Left forelimb (tissue), 1 donor: ENCODE results near the gene PRKG2.

Experiments used
- DNase-seq: peaks from one replicate; pipeline ENCODE4 v3.0.0-alpha.2; 2018; ENCODE audit warnings: low spot score

Gene PRKG2

DNA sequence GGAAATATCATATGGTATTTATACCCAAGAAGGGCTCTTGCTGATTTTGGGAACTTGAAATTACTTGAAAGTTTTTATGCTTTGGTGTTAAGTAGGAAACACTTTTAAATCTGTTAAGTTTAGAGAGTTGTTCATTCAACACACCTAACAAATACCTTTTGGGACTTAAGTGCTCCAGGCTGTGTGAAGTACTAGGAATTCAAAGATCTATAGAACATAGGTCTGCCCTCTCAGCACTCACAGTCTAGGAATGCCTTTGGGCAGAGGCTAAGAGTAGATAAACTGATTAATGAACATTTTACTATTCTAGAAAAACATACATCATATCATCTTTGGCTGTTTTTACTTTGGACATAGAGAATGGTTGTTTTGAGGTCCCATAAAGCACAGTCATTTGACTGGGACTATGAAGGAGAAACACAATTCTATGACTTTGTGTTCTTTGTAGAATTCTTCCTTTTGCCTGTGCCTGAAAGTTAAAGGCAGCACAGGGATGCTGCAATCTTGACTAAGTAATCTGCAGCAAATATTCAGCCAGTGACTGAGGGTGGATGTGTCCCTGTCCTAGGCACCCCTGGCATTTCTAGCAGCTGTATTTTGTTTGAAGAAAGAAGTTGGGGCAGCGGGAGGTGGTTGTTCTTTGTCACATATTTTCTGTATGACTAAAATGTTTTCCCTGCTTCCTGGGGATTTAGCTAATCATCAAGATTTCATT is 176.2 kb downstream of the PRKG2 start:
- no peak for DNase-seq
